Uterus (tissue), 2 donors: ENCODE measurements around the gene WTIP.

ENCODE experiments used
- POLR2A ChIP-seq, 2 donors: fragments of 450-650 bp; IDR thresholded peaks; one replicate each; pipeline ENCODE4 v1.6.1; 2016; ENCODE audit warnings: antibody characterized with exemption in 2 of 2, mild to moderate bottlenecking in 1 of 2, moderate library complexity in 1 of 2
- TF ChIP-seq, protein P1 (sequence below), 4 experiments: fragments of 200-600 bp in 2 of 4; fragments of 450-650 bp in 2 of 4; sonication (generic) in 2 of 4; IDR thresholded peaks; one replicate each; pipeline ENCODE4 v1.5.1; 2016 to 2019; ENCODE audit warnings: antibody characterized with exemption in 4 of 4, mild to moderate bottlenecking in 2 of 4, moderate library complexity in 1 of 4

DNA sequence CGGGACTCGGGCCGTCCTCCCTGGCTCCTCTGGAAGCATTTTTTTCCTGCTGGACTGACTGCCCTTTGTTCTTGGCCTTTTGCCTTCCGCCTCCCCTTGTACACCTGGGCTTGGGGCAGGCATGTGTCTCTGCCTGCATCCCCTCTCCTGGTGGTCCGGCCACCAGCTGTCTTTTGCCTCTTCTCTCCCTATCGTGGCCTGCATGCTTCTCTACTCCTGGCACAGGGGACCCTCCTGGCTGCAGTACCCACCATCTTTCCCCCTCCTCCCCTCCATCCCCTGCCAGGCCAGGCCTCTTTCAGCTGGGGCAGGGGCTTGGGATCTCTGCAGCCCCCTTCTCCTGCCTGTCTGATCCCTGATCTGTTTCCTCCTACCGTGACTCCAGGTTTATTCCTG lies 12.1 kb downstream of the WTIP start:
- TF ChIP-seq, protein P1, sequence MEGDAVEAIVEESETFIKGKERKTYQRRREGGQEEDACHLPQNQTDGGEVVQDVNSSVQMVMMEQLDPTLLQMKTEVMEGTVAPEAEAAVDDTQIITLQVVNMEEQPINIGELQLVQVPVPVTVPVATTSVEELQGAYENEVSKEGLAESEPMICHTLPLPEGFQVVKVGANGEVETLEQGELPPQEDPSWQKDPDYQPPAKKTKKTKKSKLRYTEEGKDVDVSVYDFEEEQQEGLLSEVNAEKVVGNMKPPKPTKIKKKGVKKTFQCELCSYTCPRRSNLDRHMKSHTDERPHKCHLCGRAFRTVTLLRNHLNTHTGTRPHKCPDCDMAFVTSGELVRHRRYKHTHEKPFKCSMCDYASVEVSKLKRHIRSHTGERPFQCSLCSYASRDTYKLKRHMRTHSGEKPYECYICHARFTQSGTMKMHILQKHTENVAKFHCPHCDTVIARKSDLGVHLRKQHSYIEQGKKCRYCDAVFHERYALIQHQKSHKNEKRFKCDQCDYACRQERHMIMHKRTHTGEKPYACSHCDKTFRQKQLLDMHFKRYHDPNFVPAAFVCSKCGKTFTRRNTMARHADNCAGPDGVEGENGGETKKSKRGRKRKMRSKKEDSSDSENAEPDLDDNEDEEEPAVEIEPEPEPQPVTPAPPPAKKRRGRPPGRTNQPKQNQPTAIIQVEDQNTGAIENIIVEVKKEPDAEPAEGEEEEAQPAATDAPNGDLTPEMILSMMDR (IDR thresholded peaks at IDR 0.05): no peak
- no peak for TF ChIP-seq POLR2A (IDR thresholded peaks at IDR 0.05)
